ENCODE measurements around the gene PCDHA6. TPM values are rescaled to one million over a fixed set of nuclear protein-coding genes. Genes with fewer than 3 reads are reported as not detected.

Gene PCDHA6, protein sequence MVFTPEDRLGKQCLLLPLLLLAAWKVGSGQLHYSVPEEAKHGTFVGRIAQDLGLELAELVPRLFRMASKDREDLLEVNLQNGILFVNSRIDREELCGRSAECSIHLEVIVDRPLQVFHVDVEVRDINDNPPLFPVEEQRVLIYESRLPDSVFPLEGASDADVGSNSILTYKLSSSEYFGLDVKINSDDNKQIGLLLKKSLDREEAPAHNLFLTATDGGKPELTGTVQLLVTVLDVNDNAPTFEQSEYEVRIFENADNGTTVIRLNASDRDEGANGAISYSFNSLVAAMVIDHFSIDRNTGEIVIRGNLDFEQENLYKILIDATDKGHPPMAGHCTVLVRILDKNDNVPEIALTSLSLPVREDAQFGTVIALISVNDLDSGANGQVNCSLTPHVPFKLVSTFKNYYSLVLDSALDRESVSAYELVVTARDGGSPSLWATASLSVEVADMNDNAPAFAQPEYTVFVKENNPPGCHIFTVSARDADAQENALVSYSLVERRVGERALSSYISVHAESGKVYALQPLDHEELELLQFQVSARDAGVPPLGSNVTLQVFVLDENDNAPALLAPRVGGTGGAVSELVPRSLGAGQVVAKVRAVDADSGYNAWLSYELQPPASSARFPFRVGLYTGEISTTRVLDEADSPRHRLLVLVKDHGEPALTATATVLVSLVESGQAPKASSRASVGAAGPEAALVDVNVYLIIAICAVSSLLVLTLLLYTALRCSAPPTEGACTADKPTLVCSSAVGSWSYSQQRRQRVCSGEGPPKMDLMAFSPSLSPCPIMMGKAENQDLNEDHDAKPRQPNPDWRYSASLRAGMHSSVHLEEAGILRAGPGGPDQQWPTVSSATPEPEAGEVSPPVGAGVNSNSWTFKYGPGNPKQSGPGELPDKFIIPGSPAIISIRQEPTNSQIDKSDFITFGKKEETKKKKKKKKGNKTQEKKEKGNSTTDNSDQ
- under 0.01 and 0.37 TPM in 2 replicates for total RNA-seq

GRCh38 chr5:140827704-140828361 lies at the start of gene PCDHA6:
Gene PCDHA6 (plus strand): TSS chr5:140827960. CDS start chr5:140828092, 132 bp downstream.

GRCh38 chr5:140785905-140786686 lies 41.7 kb upstream of the PCDHA6 start, which contains the start of gene PCDHA1:
Gene PCDHA1 (plus strand): TSS chr5:140786140.

GRCh38 chr5:140794595-140795258 lies 33.0 kb upstream of the PCDHA6 start, which contains the start of gene PCDHA2:
Gene PCDHA2 (plus strand): TSS chr5:140794852.

GRCh38 chr5:140800816-140801493 lies 26.8 kb upstream of the PCDHA6 start, which contains the start of gene PCDHA3:
Gene PCDHA3 (plus strand): TSS chr5:140801057.

DNA sequence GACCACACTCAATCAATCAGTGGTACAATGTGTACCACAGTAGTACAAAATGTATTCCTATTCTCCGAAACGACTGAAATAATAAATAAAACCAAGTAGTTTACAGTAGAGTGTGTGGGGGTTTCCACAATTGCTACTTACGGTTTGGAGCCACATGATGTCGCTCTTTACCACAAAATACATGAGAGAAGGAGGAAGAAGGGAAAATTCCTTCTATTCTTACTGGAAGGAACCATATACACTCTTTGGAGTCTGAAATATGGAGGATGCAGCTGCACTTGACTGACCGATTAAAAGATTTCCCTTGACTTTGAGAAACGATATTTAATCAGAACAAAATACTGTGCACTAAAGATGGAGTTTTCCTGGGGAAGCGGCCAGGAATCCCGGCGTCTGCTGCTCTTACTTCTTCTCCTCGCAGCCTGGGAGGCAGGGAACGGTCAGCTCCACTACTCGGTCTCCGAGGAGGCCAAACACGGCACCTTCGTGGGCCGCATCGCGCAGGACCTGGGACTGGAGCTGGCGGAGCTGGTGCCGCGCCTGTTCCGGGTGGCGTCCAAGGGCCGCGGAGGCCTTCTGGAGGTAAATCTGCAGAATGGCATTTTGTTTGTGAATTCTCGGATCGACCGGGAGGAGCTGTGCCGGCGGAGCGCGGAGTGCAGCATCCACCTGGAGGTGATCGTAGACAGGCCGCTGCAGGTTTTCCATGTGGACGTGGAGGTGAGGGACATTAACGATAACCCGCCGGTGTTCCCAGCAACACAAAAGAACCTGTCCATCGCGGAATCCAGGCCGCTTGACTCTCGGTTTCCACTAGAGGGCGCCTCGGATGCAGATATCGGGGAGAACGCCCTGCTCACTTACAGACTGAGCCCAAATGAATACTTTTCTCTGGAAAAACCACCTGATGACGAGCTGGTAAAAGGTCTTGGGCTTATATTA lies 20.7 kb upstream of the PCDHA6 start, which contains the start of gene PCDHA4:
Gene PCDHA4, plus strand, starts transcription at position 235 of the 942 bp plus-strand sequence.

GRCh38 chr5:140821375-140822280 lies 6.1 kb upstream of the PCDHA6 start, which contains the start of gene PCDHA5:
Gene PCDHA5 (plus strand): TSS chr5:140821613.

DNA sequence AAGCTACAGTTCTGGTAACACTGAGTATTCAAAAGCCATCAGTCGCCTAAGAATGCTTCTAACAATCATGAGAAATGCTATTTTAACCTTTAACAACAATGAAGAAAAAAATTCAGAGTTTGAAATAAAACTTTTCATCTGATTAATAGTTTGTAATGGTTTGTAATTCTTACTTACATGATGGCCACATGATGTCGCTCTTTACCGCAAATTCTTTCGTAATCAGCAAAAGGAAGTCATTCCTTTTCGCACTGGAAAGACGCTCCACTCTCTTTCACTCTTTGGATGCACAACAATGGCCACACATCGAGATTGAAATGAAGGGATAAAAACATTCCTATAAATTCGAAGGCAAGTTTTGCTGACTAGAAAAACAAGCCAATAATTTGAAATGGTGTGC lies 6.2 kb downstream of the PCDHA6 start, which contains the start of gene PCDHA7:
Gene PCDHA7, plus strand, starts transcription at position 277 of the 400 bp plus-strand sequence. Its CDS starts 115 bp downstream, at position 392.

GRCh38 chr5:140840978-140841962 lies 13.5 kb downstream of the PCDHA6 start, which contains the start of gene PCDHA8:
Gene PCDHA8 (plus strand): TSS chr5:140841187. CDS start chr5:140841322, 135 bp downstream.

GRCh38 chr5:140848139-140849102 lies 20.7 kb downstream of the PCDHA6 start, which contains the start of gene PCDHA9:
Gene PCDHA9 (plus strand): TSS chr5:140848382. CDS start chr5:140848496, 114 bp downstream.

GRCh38 chr5:140855772-140856674 lies 28.3 kb downstream of the PCDHA6 start, which contains the start of gene PCDHA10:
Gene PCDHA10 (plus strand): TSS chr5:140855897. CDS start chr5:140856049, 152 bp downstream.

DNA sequence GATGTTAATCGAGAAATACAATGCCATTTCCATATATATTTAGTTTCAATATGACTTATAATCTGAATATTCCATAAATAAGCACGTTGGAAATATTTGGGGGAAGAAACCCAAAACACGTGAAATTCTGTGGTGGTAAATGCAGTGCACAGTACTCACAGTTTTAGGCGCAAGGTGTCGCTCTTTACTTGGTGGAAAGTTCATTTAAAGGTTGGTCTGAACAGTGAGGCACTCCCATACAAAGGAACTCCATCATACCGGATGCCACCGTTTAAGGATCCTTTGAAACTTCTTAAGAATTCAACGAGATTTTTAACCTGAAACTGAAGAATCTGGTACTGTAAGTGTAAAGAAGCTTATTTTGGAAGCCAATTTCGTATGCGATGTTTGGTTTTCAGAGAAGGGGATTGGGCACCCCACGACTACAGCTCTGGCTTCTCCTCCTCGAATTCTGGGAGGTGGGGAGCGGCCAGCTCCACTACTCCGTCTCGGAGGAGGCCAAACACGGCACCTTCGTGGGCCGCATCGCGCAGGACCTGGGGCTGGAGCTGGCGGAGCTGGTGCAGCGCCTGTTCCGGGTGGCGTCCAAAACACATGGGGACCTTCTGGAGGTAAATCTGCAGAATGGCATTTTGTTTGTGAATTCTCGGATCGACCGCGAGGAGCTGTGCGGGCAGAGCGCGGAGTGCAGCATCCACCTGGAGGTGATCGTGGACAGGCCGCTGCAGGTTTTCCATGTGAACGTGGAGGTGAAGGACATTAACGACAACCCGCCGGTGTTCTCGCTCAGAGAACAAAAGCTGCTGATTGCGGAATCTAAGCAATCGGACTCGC lies 41.2 kb downstream of the PCDHA6 start, which contains the start of gene PCDHA11:
Gene PCDHA11, plus strand, starts transcription at position 237 of the 834 bp plus-strand sequence. Its CDS starts 147 bp downstream, at position 384.

